Common myeloid progenitor, CD34-positive (primary cell): ENCODE results near the gene CDK15.

Source experiments
- CTCF ChIA-PET: fragments of 350-600 bp; sonication (Branson Sonifier 250); formaldehyde crosslinking; loops from one replicate; lab custom pipeline; 2021; ENCODE audit warnings: antibody characterized with exemption; lab: Charles Lee
- POLR2A ChIA-PET: fragments of 350-600 bp; sonication (Branson Sonifier 250); formaldehyde crosslinking; loops from one replicate; lab custom pipeline; 2021; ENCODE audit warnings: antibody characterized with exemption; lab: Charles Lee
- DNase-seq, 3 donors: peaks; one replicate each; pipeline versions ENCODE4 v3.0.0 to v3.0.0-alpha.2; 2013
- H3K27ac ChIP-seq, 2 experiments: 1 replicate in 1 of 2; 2 replicates in 1 of 2; pipeline ENCODE4 v1.7.0; 2013; ENCODE audit warnings: inconsistent platforms in 2 of 2, low read length in 2 of 2, mild to moderate bottlenecking in 2 of 2, low read depth in 1 of 2, moderate library complexity in 1 of 2; ENCODE audit not compliant: severe bottlenecking in 2 of 2, insufficient read depth in 1 of 2, poor library complexity in 1 of 2
- H3K27me3 ChIP-seq, 5 experiments: replicated peaks in 2 of 5; 1 replicate in 3 of 5; 2 replicates in 2 of 5; pipeline versions ENCODE4 v1.6.1 to v1.7.0; 2013; ENCODE audit warnings: low read length in 4 of 5, mild to moderate bottlenecking in 2 of 5, moderate library complexity in 2 of 5, inconsistent platforms in 1 of 5; ENCODE audit not compliant: insufficient read depth in 5 of 5, control insufficient read depth in 4 of 5
- H3K36me3 ChIP-seq, 4 experiments: 1 replicate in 2 of 4; 2 replicates in 2 of 4; pipeline versions ENCODE4 v1.6.1 to v1.7.0; 2013; ENCODE audit warnings: low read length in 3 of 4, control low read depth in 1 of 4, mild to moderate bottlenecking in 1 of 4; ENCODE audit not compliant: control insufficient read depth in 4 of 4, insufficient read depth in 4 of 4
- H3K4me1 ChIP-seq, 4 experiments: 1 replicate in 3 of 4; 2 replicates in 1 of 4; pipeline versions ENCODE4 v1.6.1 to v1.7.1; 2013; ENCODE audit warnings: low read length in 3 of 4, mild to moderate bottlenecking in 3 of 4, control low read depth in 1 of 4, inconsistent platforms in 1 of 4, moderate library complexity in 1 of 4; ENCODE audit not compliant: control insufficient read depth in 4 of 4, insufficient read depth in 4 of 4; ENCODE audit errors: control extremely low read depth in 1 of 4
- H3K4me3 ChIP-seq, 7 experiments: 1 replicate in 4 of 7; 2 replicates in 3 of 7; pipeline versions ENCODE4 v1.5.1 to v1.7.0; 2013; ENCODE audit warnings: mild to moderate bottlenecking in 7 of 7, low read length in 6 of 7, moderate library complexity in 6 of 7, inconsistent platforms in 2 of 7, low read depth in 2 of 7, control low read depth in 1 of 7; ENCODE audit not compliant: insufficient read depth in 4 of 7, control insufficient read depth in 1 of 7; ENCODE audit errors: extremely low read depth in 1 of 7
- H3K9me3 ChIP-seq, 5 experiments: 1 replicate in 4 of 5; 2 replicates in 1 of 5; pipeline versions ENCODE4 v1.6.1 to v1.7.1; 2013; ENCODE audit warnings: low read length in 4 of 5, mild to moderate bottlenecking in 2 of 5, inconsistent platforms in 1 of 5, low read depth in 1 of 5, moderate library complexity in 1 of 5; ENCODE audit not compliant: control insufficient read depth in 4 of 5, insufficient read depth in 2 of 5; ENCODE audit errors: control extremely low read depth in 1 of 5
- WGBS: methylation state at CpG from one replicate; pipeline ENCODE4 v1.1.5; 2013; ENCODE audit not compliant: insufficient coverage; 5-methylcytosine and 5-hydroxymethylcytosine counted together

CDK15 gene

DNA sequence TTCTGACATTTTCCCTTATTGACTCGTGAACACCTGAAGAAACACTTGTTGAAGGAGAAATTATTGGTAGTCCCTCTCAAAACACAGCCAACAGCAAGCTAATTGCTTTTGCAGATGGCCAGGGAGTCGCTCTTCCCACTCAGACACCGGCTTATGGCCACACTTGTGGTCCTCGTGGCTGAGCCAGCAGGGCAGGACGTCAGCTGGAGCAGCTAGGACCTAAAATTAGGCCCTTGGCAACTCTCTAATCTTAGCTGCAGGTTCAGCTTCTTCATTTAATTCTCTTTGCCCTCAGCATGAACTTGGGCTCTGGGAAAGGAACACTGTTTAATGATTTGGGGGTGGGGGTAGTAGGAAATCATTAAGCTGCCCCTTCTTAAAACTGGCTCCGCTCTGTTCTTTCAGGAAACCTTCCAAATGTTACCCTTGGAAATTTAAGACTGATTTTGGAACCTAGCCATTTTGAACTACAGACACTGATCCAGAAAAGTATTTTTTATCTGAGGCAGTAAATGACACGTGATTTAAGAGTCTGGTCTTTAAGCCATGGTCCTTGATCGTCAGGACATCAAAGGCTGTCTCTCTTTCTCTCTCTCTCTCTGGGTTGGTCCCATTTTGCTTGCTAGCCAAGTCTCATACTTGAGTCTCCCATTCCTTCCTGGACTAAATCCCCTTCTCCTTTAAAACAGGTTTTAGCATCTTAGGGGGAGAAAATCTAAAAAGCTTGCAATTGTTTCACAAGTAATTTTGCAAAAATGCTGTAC lies 77.5 kb downstream of the CDK15 start:
- no peaks in the 10 kb centered on the region for H3K9me3 ChIP-seq
- H3K27ac ChIP-seq = no peak overlapping the region
- no peaks in the 10 kb centered on the region for H3K27me3 ChIP-seq
- no peaks in the 10 kb centered on the region for H3K36me3 ChIP-seq
- no peak overlapping the region for H3K4me3 ChIP-seq
- H3K4me1 ChIP-seq = peaks cover 6 to 49% (median 35%) of the 10 kb centered on the region in 4 experiments
- POLR2A ChIA-PET = interaction anchor here (0.8 kb wide), 1 partner anchor 1975 kb away, joined by 3 read pairs; no protein-coding TSS in a partner anchor
- CTCF ChIA-PET = no interaction called here
- 83% methylated on average over 8 of the region's 8 CpGs for WGBS
- DNase-seq = no peak

DNA sequence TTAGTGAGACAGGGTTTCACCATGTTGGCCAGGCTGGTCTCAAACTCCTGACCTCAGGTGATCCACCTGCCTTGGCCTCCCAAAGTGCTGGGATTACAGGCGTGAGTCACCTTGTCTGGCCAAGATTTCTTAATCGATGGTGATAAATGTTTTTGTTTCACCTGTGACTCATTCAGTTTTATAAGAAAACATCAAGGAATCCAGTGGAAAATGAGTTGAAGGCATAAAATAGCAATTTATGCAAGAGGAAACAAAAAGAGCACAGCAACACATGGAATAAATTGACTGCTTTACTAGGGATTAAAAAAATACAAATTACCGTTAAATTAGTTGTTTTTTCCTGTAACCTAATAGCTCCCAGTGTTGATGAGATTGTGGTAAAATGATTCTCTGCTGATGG lies 80.2 kb downstream of the CDK15 start:
- Histone ChIP-seq H3K9me3 (no peaks in the 10 kb centered on the region), H3K27me3 (peaks cover 0 to 2% (median 0%) of the 10 kb centered on the region in 5 experiments), H3K4me1 (peaks cover 0 to 28% (median 15%) of the 10 kb centered on the region in 4 experiments), H3K36me3 (no peaks in the 10 kb centered on the region), H3K4me3 (no peak overlapping the region), H3K27ac (no peak overlapping the region)
- DNase-seq = no peak
- ChIA-PET POLR2A (no interaction called here), CTCF (interaction anchor here (1.0 to 1.4 kb wide), 3 partner anchors 16 to 193 kb away, joined by 3 to 7 read pairs (median 3); no protein-coding TSS in a partner anchor)
- 100% methylated on average over 2 of the region's 3 CpGs for WGBS

DNA sequence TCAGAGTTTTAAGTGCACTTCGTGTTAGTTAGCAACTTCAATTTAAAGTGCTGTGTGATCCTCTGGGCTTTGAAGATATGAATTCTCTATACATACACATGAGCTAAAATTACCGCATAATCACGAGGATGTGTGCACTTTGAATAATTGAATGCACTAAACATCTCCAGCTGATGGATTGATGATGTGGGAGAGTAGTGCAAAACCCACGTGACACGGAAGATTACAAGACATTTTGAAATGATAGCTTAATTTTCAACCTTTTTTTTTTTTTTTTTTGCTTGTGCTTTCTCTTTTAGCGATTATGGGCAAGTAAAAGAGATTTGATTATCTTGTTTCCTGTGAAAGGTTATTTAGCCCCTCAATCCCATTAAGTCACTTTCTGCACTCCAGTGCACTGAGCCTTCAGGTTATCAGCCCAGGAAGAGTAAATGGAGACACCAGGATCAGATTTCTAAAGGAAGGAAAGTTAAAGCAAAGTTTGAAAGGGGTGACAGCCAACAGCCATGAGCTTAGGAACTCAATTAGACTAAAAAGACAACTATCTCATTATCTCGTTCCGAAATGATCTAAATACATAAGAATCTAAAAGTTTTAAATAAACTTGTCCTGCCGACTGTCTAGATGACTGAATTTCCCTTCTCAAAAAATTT lies 81.6 kb downstream of the CDK15 start:
- H3K27ac ChIP-seq = no peak overlapping the region
- no peaks in the 10 kb centered on the region for H3K36me3 ChIP-seq
- H3K4me1 ChIP-seq = peaks cover 0 to 14% (median 4%) of the 10 kb centered on the region in 4 experiments
- H3K4me3 ChIP-seq = no peak overlapping the region
- no peaks in the 10 kb centered on the region for H3K9me3 ChIP-seq
- WGBS = no CpG with 5 or more reads among the region's 9 CpGs
- H3K27me3 ChIP-seq = peaks cover 0 to 2% (median 0%) of the 10 kb centered on the region in 5 experiments
- CTCF ChIA-PET = interaction anchor here (0.6 to 1.3 kb wide), 3 partner anchors 11 to 192 kb away, joined by 3 read pairs; no protein-coding TSS in a partner anchor
- POLR2A ChIA-PET = no interaction called here
- DNase-seq = no peak

DNA sequence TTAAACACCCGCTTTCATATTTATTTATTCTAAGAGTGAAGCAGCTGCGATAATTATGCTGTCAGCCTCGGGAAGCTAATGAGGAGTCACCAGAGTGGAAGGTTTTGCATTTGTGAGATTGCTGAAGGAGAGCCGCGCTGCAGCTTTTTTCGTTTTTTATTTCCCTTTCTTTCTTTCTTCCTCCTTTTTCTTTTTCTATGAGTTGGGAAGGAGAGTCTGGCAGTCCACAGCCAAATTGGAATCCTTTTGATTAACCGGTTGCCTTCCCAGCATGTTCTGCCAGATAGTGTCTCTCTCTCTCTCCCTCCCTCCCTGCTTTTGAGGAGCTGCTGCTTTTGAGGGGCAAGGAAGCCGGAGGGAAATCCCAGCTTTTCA lies 82.1 kb downstream of the CDK15 start:
- DNase-seq = no peak
- no peaks in the 10 kb centered on the region for H3K36me3 ChIP-seq
- H3K4me3 ChIP-seq = peak overlapping the region in 1 of 7 experiments; percentile 24
- ChIA-PET CTCF (interaction anchor here (1.3 kb wide), 1 partner anchor 27 kb away, joined by 3 read pairs; no protein-coding TSS in a partner anchor), POLR2A (no interaction called here)
- H3K9me3 ChIP-seq = no peaks in the 10 kb centered on the region
- no CpG with 5 or more reads among the region's 8 CpGs for WGBS
- H3K27me3 ChIP-seq = peaks cover 0 to 2% (median 0%) of the 10 kb centered on the region in 5 experiments
- H3K27ac ChIP-seq = no peak overlapping the region
- peaks cover 0 to 9% (median 2%) of the 10 kb centered on the region in 4 experiments for H3K4me1 ChIP-seq

DNA sequence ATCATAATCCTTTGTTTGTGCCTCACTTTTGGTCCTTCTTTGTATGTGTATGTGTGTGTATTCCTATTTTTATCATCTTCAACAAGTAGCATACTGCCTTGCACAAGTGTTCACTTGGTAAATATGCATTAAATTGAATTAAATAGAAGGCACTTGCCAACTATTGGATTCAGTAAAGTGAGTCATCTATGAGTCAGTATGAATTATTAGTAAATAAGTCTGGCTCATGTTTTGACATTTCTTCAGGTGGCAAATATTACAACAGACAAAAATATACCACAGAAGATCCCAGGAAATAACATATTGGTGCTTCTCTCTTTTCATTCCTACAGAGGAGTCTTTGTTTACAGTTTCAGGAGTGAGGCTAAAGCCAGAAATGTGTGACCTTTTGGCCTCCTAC lies 84.1 kb downstream of the CDK15 start:
- no peak overlapping the region for H3K27ac ChIP-seq
- no peaks in the 10 kb centered on the region for H3K36me3 ChIP-seq
- no peak overlapping the region for H3K4me3 ChIP-seq
- no peak for DNase-seq
- ChIA-PET POLR2A (no interaction called here), CTCF (no interaction called here)
- no peaks in the 10 kb centered on the region for H3K9me3 ChIP-seq
- H3K27me3 ChIP-seq = peaks cover 0 to 2% (median 0%) of the 10 kb centered on the region in 5 experiments
- no peaks in the 10 kb centered on the region for H3K4me1 ChIP-seq

DNA sequence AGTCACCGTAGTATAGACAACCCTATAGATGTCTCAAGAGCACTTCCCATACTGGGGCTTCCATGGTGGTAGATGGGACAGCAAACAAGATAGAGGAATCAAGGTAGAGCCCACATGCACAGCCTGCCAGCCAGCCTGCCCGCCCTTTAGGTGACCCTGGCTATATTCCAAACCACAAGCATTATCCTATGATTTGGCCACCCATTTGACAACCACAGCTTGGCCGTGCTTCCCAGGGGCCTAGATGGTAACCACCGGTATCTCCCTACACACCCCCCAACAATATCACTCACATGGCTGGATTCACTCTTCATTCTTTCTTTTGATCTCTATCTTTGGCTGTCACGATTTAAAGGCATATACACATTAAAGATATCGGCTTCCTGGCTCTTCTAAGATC lies 85.3 kb downstream of the CDK15 start:
- H3K27ac ChIP-seq = no peak overlapping the region
- H3K36me3 ChIP-seq = no peaks in the 10 kb centered on the region
- POLR2A ChIA-PET = no interaction called here
- 87% methylated on average over 3 of the region's 6 CpGs for WGBS
- H3K4me1 ChIP-seq = no peaks in the 10 kb centered on the region
- no peaks in the 10 kb centered on the region for H3K9me3 ChIP-seq
- no peak for DNase-seq
- CTCF ChIA-PET = interaction anchor here (1.1 to 1.3 kb wide), 2 partner anchors 9 to 10 kb away, joined by 3 read pairs; no protein-coding TSS in a partner anchor
- peaks cover 0 to 2% (median 0%) of the 10 kb centered on the region in 5 experiments for H3K27me3 ChIP-seq
- no peak overlapping the region for H3K4me3 ChIP-seq

DNA sequence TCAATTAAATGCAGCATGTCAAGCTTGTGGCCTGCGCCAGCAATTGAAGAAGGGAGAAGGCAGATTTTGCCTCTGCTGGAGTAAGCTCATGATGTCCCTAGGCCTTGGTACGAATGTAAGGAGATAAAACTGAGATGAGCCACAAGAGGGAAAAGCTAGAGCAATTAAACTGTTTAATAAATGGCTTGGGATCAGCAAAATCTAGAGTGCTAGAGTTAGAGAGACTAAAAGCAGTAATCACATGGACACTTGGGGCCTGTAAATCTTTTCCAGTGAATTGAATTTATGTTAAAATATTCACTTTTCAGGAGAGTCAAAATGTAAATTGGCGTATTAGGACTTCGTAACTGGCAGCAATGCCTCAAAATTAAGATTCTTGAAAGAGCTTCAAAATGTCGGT lies 86.2 kb downstream of the CDK15 start:
- Histone ChIP-seq H3K27me3 (peaks cover 0 to 2% (median 0%) of the 10 kb centered on the region in 5 experiments), H3K36me3 (no peaks in the 10 kb centered on the region), H3K4me3 (no peak overlapping the region), H3K27ac (no peak overlapping the region), H3K9me3 (no peaks in the 10 kb centered on the region), H3K4me1 (no peaks in the 10 kb centered on the region)
- POLR2A ChIA-PET = no interaction called here
- CTCF ChIA-PET = interaction anchor here (1.1 to 1.3 kb wide), 4 partner anchors 9 to 21 kb away, joined by 3 to 5 read pairs (median 4); no protein-coding TSS in a partner anchor
- 100% methylated on average over 2 of the region's 5 CpGs for WGBS
- no peak for DNase-seq
